ENCODE data around the gene BLOC1S3.

DNA sequence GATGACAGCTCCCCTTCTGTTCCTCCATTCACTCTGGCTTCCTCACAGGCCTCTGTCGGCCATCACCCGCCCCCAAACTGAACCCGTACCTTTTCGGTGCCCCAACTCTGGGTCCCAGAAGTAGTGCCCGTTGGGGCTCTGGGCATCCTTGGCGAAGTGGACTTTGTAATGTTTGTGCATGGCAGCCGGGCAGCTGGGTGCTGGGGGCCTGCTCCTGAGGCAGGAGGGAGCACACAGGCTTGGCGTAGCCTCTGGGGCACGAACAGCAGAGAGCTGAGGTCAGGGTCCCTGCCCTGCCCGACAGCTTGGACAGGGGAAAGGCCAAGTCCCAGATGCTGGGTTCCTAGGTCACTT lies 18.6 kb upstream of the BLOC1S3 start:
- TF ChIP-seq POLR2AphosphoS5 (IDR thresholded peaks at IDR 0.05) = no peak
- TF ChIP-seq, protein P1, sequence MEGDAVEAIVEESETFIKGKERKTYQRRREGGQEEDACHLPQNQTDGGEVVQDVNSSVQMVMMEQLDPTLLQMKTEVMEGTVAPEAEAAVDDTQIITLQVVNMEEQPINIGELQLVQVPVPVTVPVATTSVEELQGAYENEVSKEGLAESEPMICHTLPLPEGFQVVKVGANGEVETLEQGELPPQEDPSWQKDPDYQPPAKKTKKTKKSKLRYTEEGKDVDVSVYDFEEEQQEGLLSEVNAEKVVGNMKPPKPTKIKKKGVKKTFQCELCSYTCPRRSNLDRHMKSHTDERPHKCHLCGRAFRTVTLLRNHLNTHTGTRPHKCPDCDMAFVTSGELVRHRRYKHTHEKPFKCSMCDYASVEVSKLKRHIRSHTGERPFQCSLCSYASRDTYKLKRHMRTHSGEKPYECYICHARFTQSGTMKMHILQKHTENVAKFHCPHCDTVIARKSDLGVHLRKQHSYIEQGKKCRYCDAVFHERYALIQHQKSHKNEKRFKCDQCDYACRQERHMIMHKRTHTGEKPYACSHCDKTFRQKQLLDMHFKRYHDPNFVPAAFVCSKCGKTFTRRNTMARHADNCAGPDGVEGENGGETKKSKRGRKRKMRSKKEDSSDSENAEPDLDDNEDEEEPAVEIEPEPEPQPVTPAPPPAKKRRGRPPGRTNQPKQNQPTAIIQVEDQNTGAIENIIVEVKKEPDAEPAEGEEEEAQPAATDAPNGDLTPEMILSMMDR (IDR thresholded peaks at IDR 0.05) = no peak

All from suprapubic skin (tissue), 3 donors.